GM23248 (cell line): ENCODE results near the gene RPRD1B. TPM values are rescaled to one million over a fixed set of nuclear protein-coding genes. Genes with fewer than 3 reads are reported as not detected.

ENCODE experiments used
- DNase-seq: peaks from one replicate; pipeline ENCODE4 v3.0.0-alpha.2; 2015
- H2AFZ ChIP-seq: fragments of 200-600 bp; sonication (generic); 2 replicates; pipeline ENCODE4 v1.6.1; 2016; ENCODE audit warnings: antibody characterized with exemption
- H3F3A ChIP-seq: fragments of 200-600 bp; sonication (generic); 2 replicates; pipeline ENCODE4 v1.6.1; 2016; ENCODE audit warnings: mild to moderate bottlenecking, antibody characterized with exemption, mixed run types; ENCODE audit not compliant: insufficient read depth
- H3K27ac ChIP-seq: fragments of 200-600 bp; sonication (generic); 2 replicates; pipeline ENCODE4 v1.5.1; 2016; ENCODE audit warnings: mild to moderate bottlenecking
- H3K27me3 ChIP-seq: fragments of 200-600 bp; sonication (generic); replicated peaks from 2 replicates; pipeline ENCODE4 v1.6.1; 2016; ENCODE audit warnings: mild to moderate bottlenecking; ENCODE audit not compliant: insufficient read depth
- H3K36me3 ChIP-seq: fragments of 200-600 bp; sonication (generic); 2 replicates; pipeline ENCODE4 v1.6.1; 2016; ENCODE audit warnings: low read depth, mild to moderate bottlenecking
- H3K4me1 ChIP-seq: fragments of 200-600 bp; sonication (generic); 2 replicates; pipeline ENCODE4 v1.6.1; 2016; ENCODE audit warnings: mild to moderate bottlenecking; ENCODE audit not compliant: insufficient read depth
- H3K4me2 ChIP-seq: fragments of 200-600 bp; sonication (generic); one replicate; pipeline ENCODE4 v1.6.1; 2016; ENCODE audit warnings: mild to moderate bottlenecking; ENCODE audit not compliant: unreplicated experiment
- H3K4me3 ChIP-seq: fragments of 200-600 bp; sonication (generic); 2 replicates; pipeline ENCODE4 v1.5.1; 2016; ENCODE audit warnings: mild to moderate bottlenecking
- H3K79me2 ChIP-seq: fragments of 200-600 bp; sonication (generic); 2 replicates; pipeline ENCODE4 v1.6.1; 2016; ENCODE audit warnings: mild to moderate bottlenecking; ENCODE audit not compliant: insufficient read depth
- H3K9ac ChIP-seq: fragments of 200-600 bp; sonication (generic); 2 replicates; pipeline ENCODE4 v1.6.1; 2016; ENCODE audit warnings: mild to moderate bottlenecking
- H3K9me2 ChIP-seq: fragments of 200-600 bp; sonication (generic); 2 replicates; pipeline ENCODE4 v1.6.1; 2016; ENCODE audit warnings: mixed run types, mild to moderate bottlenecking, moderate library complexity; ENCODE audit not compliant: insufficient read depth
- H3K9me3 ChIP-seq: fragments of 200-600 bp; sonication (generic); one replicate; pipeline ENCODE4 v1.6.1; 2017; ENCODE audit warnings: low read depth
- H4K20me1 ChIP-seq: fragments of 200-600 bp; sonication (generic); 2 replicates; pipeline ENCODE4 v1.6.0; 2016; ENCODE audit not compliant: insufficient read depth
- EZH2 ChIP-seq: fragments of 200-600 bp; sonication (generic); IDR thresholded peaks from 2 replicates; pipeline ENCODE4 v1.6.1; 2018; ENCODE audit warnings: antibody characterized with exemption, mild to moderate bottlenecking; ENCODE audit not compliant: insufficient read depth, poor library complexity, severe bottlenecking
- EZH2phosphoT487 ChIP-seq: fragments of 200-600 bp; sonication (generic); IDR thresholded peaks from 2 replicates; pipeline ENCODE4 v1.6.1; 2018; ENCODE audit warnings: antibody characterized with exemption, moderate library complexity, mild to moderate bottlenecking, low read depth; ENCODE audit not compliant: insufficient read depth
- WGBS, 2 experiments: methylation state at CpG; one replicate each; pipeline ENCODE4 v1.1.6; 2015 to 2017; ENCODE audit warnings: low lambda C conversion rate in 2 of 2, low coverage in 1 of 2; ENCODE audit errors: missing lambda C conversion rate in 2 of 2; 5-methylcytosine and 5-hydroxymethylcytosine counted together
- in situ Hi-C: fragments of 300-500 bp; cut with MboI; formaldehyde crosslinking; loops from 2 replicates; pipeline ENCODE4 v1.15.0; 2020
- polyA plus RNA-seq: library from polyadenylated mRNA; unstranded; fragments of >200 nt; fragmentation: Nextera tagmentation; extraction: Ambion mirVana; gene quantifications from 2 replicates; pipeline ENCODE4 v1.2.1, GENCODE V29; 2016
- total RNA-seq: library from RNA; depleted of rRNA; stranded (reverse); fragments of >200 nt; shearing (Covaris generic); gene quantifications from 2 replicates; pipeline ENCODE4 v1.2.3, GENCODE V29; 2014

Gene RPRD1B
- total and polyA plus RNA-seq, 2 experiments from 2014 or later, result 13.5 to 15.6 TPM

DNA sequence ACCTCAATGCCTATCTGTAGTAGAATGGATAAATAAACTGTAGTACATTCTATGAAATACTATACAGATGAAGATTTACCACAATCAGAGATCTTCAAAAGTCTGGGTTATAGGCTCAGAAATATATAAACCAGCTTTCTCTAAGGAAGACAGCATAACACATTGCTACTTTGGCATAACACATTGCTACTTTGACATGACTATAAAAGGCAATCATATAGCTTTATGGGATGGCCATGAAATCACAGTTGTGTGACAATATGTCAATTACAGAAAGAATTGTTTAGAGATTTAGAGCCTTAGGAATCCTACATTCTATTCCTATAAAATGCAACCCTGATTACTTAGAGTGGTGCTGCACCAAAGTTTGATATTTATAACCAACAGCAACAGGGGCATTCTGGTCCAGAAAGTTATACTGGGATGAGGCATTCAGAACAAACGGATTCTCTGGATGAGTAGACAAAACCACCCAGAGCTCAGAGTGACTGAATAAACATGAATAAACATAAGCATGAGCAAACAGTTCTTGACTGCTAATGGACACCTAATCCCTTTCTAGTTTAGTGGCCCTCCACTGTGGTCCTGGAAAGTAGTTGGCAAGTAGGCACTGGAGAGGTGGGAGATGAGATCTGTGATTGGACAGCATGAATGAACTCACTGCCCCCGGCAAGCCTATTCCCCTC is 12.3 kb upstream of the RPRD1B start:
- in situ Hi-C loops, result no loop called here
- H3K9me2 ChIP-seq, result no peaks in the 10 kb centered on the region
- DNase-seq, result peak; percentile 11

DNA sequence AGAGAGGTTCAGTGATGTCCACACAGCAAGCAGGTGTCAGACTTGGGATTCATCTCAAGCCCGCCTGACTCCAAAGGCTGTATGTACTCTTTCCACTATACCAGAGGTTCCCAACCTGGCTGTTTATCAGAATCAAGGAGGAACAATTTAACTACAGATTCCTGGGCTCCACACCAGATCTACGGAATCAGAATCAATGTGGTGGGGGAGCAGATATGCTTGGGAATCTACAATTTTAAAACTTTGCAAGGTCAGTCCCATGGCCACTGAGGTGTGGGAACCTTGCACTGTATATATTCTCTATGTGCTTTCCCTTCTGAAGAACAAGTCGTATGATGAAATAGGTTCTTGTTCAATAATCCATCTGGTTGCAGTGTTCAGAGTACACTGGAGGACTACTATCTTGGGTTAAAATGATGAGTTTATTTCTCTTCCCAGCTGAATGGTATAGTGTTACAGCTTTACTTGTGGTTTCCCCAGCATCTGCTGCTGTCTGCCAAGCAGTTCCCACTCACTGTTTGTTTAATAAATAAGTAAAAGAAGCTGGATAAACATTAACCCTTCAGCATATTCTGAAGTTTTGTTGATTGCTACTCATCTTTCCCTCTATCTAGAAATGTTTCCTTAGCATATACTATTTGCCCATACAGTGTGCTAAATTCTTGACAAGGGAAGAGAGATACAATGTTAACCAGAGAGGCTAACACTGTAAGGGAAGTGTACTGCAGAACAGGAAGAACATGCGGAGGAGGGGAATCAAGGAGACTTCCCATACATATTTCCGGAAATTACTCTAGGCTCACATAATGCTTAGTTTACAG is 10.2 kb upstream of the RPRD1B start:
- TF ChIP-seq EZH2phosphoT487, result no peak
- no peak for TF ChIP-seq EZH2
- Histone ChIP-seq H2AFZ (no peak overlapping the region), H3K4me3 (no peak overlapping the region), H3K27me3 (no peaks in the 10 kb centered on the region), H3K79me2 (peaks cover 86% of the 10 kb centered on the region), H3K27ac (no peak overlapping the region), H3K9me2 (no peaks in the 10 kb centered on the region), H3K4me1 (peaks cover 4% of the 10 kb centered on the region; the same call in 1 of the 2 replicates), H4K20me1 (no peaks in the 10 kb centered on the region; the same call in 1 of the 2 replicates), H3K4me2 (no peak overlapping the region), H3K36me3 (peaks cover 5% of the 10 kb centered on the region), H3K9ac (no peak overlapping the region), H3K9me3 (no peaks in the 10 kb centered on the region), H3F3A (0 out of 2 replicates have a peak, but pooled peaks cover 4% of the 10 kb centered on the region)
- in situ Hi-C loops, result no loop called here
- WGBS, 2 experiments, result 74 to 79% methylated on average over 5 of the region's 5 CpGs
- peak; percentile 45 for DNase-seq

More for the DNA sequence above, 12.3 kb upstream of the RPRD1B start:
- H3K36me3 ChIP-seq, result peaks cover 23% of the 10 kb centered on the region
- peaks cover 75% of the 10 kb centered on the region for H3K79me2 ChIP-seq
- no peak overlapping the region for H2AFZ ChIP-seq
- H3K4me2 ChIP-seq, result no peak overlapping the region
- 0 out of 2 replicates have a peak, but pooled peaks cover 4% of the 10 kb centered on the region for H3F3A ChIP-seq
- H3K27ac ChIP-seq, result no peak overlapping the region
- no peaks in the 10 kb centered on the region; the same call in 1 of the 2 replicates for H4K20me1 ChIP-seq
- no peak overlapping the region for H3K9ac ChIP-seq
- TF ChIP-seq EZH2, result no peak
- no peaks in the 10 kb centered on the region for H3K27me3 ChIP-seq
- H3K4me1 ChIP-seq, result peaks cover 4% of the 10 kb centered on the region; the same call in 1 of the 2 replicates
- WGBS, 2 experiments, result 63 to 65% methylated on average over 2 of the region's 2 CpGs
- no peak overlapping the region for H3K4me3 ChIP-seq
- H3K9me3 ChIP-seq, result no peaks in the 10 kb centered on the region

DNA sequence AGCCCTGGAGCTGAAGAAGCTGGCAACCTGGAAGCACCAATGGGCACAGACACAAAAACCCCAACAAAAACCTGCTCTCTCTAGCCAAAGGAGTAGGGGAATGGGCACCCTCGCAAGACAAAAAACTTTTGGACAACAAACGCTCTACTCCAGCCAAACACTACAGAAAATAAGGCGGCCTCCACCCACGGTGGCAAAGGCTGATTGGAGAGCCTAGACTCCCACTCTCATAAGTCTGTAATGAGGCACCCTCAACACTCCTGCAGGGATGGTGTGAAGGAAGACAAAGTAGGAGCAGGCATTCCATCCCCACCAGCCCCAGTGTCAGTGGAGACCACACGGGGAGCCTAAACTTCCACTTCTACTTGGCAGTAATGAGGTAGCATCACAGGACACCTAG is 9.1 kb upstream of the RPRD1B start:
- Histone ChIP-seq H3K27me3 (no peaks in the 10 kb centered on the region), H3F3A (0 out of 2 replicates have a peak, but pooled peaks cover 4% of the 10 kb centered on the region), H3K27ac (no peak overlapping the region), H3K9me2 (no peaks in the 10 kb centered on the region), H4K20me1 (no peaks in the 10 kb centered on the region; the same call in 1 of the 2 replicates), H3K79me2 (peaks cover 86% of the 10 kb centered on the region), H3K9ac (no peak overlapping the region), H3K4me3 (no peak overlapping the region), H3K4me1 (peaks cover 4% of the 10 kb centered on the region; the same call in 1 of the 2 replicates), H2AFZ (no peak overlapping the region), H3K36me3 (no peaks in the 10 kb centered on the region), H3K4me2 (no peak overlapping the region), H3K9me3 (no peaks in the 10 kb centered on the region)
- in situ Hi-C loops, result no loop called here
- 50 to 63% methylated on average over 5 of the region's 5 CpGs for WGBS, 2 experiments
- TF ChIP-seq EZH2 (no peak), EZH2phosphoT487 (no peak)
- DNase-seq, result no peak

DNA sequence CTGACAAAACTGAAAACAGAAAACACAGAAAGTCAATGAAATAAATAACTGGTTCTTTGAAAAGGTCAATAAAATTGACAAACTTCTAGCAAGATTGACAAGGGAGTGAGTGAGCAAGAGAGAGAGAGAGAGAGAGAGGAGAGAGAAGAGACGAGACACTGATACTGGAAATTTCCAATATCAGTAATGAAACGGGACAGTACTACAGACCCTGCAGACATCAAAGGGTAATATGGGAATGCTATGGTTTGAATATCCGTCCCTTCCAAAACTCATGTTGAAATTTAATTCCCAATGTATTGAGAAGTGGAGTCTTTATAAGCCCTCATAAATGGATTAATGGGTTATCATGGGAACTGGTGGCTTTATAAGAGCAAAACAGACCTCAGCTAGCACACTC is 4.1 kb upstream of the RPRD1B start:
- no peak for DNase-seq
- no peaks in the 10 kb centered on the region for H3K9me3 ChIP-seq
- no peak overlapping the region for H3K27ac ChIP-seq
- TF ChIP-seq EZH2 (no peak), EZH2phosphoT487 (no peak)
- H3K36me3 ChIP-seq, result no peaks in the 10 kb centered on the region
- H3K4me1 ChIP-seq, result peaks cover 8% of the 10 kb centered on the region
- H3K79me2 ChIP-seq, result peaks cover 98% of the 10 kb centered on the region
- H3K9ac ChIP-seq, result no peak overlapping the region
- no peak overlapping the region for H2AFZ ChIP-seq
- no peaks in the 10 kb centered on the region for H4K20me1 ChIP-seq
- WGBS, 2 experiments, result 97 to 98% methylated on average over 3 of the region's 3 CpGs
- H3F3A ChIP-seq, result no peaks in the 10 kb centered on the region
- in situ Hi-C loops, result no loop called here
- no peak overlapping the region for H3K4me3 ChIP-seq
- no peak overlapping the region for H3K4me2 ChIP-seq
- no peaks in the 10 kb centered on the region for H3K9me2 ChIP-seq
- H3K27me3 ChIP-seq, result no peaks in the 10 kb centered on the region
